ENCODE data around the gene CENPU. TPM values are rescaled to one million over a fixed set of nuclear protein-coding genes. Genes with fewer than 3 reads are reported as not detected.

Gene CENPU
- total RNA-seq, 5 donors from 2014 or later (not counting 1 experiment from before 2014, with no cell fraction given) = 1.5 to 7.8 (median 3.0) TPM

- Mint-ChIP-seq H3K4me1 (peaks cover 19 to 30% (median 25%) of the 10 kb centered on the region in 3 donors), H3K9me3 (no peaks in the 10 kb centered on the region), H3K4me3 (no peak overlapping the region), H3K27me3 (no peaks in the 10 kb centered on the region), H3K36me3 (peaks cover 51% of the 10 kb centered on the region), H3K27ac (no peak overlapping the region)
- ChIA-PET POLR2A (no interaction called here), CTCF (interaction anchor here in 1 of 2 donors (0.6 kb wide), 1 partner anchor 165 kb away, joined by 4 read pairs; no protein-coding TSS in a partner anchor)
- no peak for DNase-seq
- Histone ChIP-seq H3K27ac (ENCODE audit: low read length) (no peak overlapping the region), H3K4me3 (ENCODE audit: control insufficient read depth in 1 of 2, extremely low read depth in 1 of 2, low read length in 1 of 2) (no peak overlapping the region), H3K27me3 (replicated peaks in 1 of 2; ENCODE audit: control insufficient read depth in 2 of 2, extremely low read depth in 1 of 2, insufficient read depth in 2 of 2, low read length in 1 of 2) (no peaks in the 10 kb centered on the region), H3K9me3 (no peaks in the 10 kb centered on the region), H3K4me1 (ENCODE audit: control insufficient read depth in 1 of 2, extremely low read depth in 1 of 2, insufficient read depth in 2 of 2, low read length in 2 of 2) (peaks cover 7 to 18% of the 10 kb centered on the region in 2 experiments), H3K36me3 (ENCODE audit: control insufficient read depth in 2 of 2, extremely low read depth in 1 of 2, insufficient read depth in 1 of 2, low read length in 1 of 2) (peaks cover 4 to 23% of the 10 kb centered on the region in 2 donors)
- no peak for ATAC-seq (replicated peaks in 1 of 4)
- 94% methylated on average over 4 of the region's 9 CpGs for WGBS (ENCODE audit: insufficient coverage)
Observed at GRCh38 chr4:184671101-184671500, 62.8 kb downstream of the CENPU start.

- DNase-seq (no peak), ATAC-seq (replicated peaks in 1 of 4) (no peak)
- peak overlapping the region; percentile 77 to 81 for H3K27ac Mint-ChIP-seq
- ChIA-PET CTCF (no interaction called here), POLR2A (no interaction called here)
- H3K4me1 Mint-ChIP-seq = peaks cover 19 to 30% (median 25%) of the 10 kb centered on the region in 3 donors
- Histone ChIP-seq H3K36me3 (ENCODE audit: control insufficient read depth in 2 of 2, extremely low read depth in 1 of 2, insufficient read depth in 1 of 2, low read length in 1 of 2) (peaks cover 4 to 26% of the 10 kb centered on the region in 2 donors), H3K9me3 (no peaks in the 10 kb centered on the region), H3K27me3 (replicated peaks in 1 of 2; ENCODE audit: control insufficient read depth in 2 of 2, extremely low read depth in 1 of 2, insufficient read depth in 2 of 2, low read length in 1 of 2) (no peaks in the 10 kb centered on the region), H3K27ac (ENCODE audit: low read length) (peak overlapping the region; percentile 66), H3K4me1 (ENCODE audit: control insufficient read depth in 1 of 2, extremely low read depth in 1 of 2, insufficient read depth in 2 of 2, low read length in 2 of 2) (peaks cover 7 to 18% of the 10 kb centered on the region in 2 experiments), H3K4me3 (ENCODE audit: control insufficient read depth in 1 of 2, extremely low read depth in 1 of 2, low read length in 1 of 2) (no peak overlapping the region)
- 98% methylated on average over 7 of the region's 7 CpGs for WGBS (ENCODE audit: insufficient coverage)
- H3K4me3 Mint-ChIP-seq = no peak overlapping the region
- H3K27me3 Mint-ChIP-seq = no peaks in the 10 kb centered on the region
- H3K36me3 Mint-ChIP-seq = peaks cover 50% of the 10 kb centered on the region
- H3K9me3 Mint-ChIP-seq = no peaks in the 10 kb centered on the region
Observed at GRCh38 chr4:184669251-184669650, 64.6 kb downstream of the CENPU start.

GRCh38 chr4:184668511-184669114 is 65.3 kb downstream of the CENPU start:
- Mint-ChIP-seq H3K4me1 (peaks cover 19 to 30% (median 25%) of the 10 kb centered on the region in 3 donors), H3K4me3 (peak overlapping the region in 1 of 3 donors; percentile 21), H3K27me3 (no peaks in the 10 kb centered on the region), H3K36me3 (peaks cover 44% of the 10 kb centered on the region), H3K9me3 (no peaks in the 10 kb centered on the region), H3K27ac (peak overlapping the region; percentile 83 to 87)
- Histone ChIP-seq H3K27ac (ENCODE audit: low read length) (peak overlapping the region; percentile 66), H3K4me1 (ENCODE audit: control insufficient read depth in 1 of 2, extremely low read depth in 1 of 2, insufficient read depth in 2 of 2, low read length in 2 of 2) (peaks cover 7 to 18% of the 10 kb centered on the region in 2 experiments), H3K36me3 (ENCODE audit: control insufficient read depth in 2 of 2, extremely low read depth in 1 of 2, insufficient read depth in 1 of 2, low read length in 1 of 2) (peaks cover 4 to 25% of the 10 kb centered on the region in 2 donors), H3K9me3 (no peaks in the 10 kb centered on the region), H3K27me3 (replicated peaks in 1 of 2; ENCODE audit: control insufficient read depth in 2 of 2, extremely low read depth in 1 of 2, insufficient read depth in 2 of 2, low read length in 1 of 2) (no peaks in the 10 kb centered on the region), H3K4me3 (ENCODE audit: control insufficient read depth in 1 of 2, extremely low read depth in 1 of 2, low read length in 1 of 2) (no peak overlapping the region)
- 100% methylated on average over 2 of the region's 9 CpGs for WGBS (ENCODE audit: insufficient coverage)
- DNase-seq (peak in 3 of 35 experiments; percentile 7 to 44 (median 11)), ATAC-seq (replicated peaks in 1 of 4) (peak; percentile 48 to 78 (median 68))
- ChIA-PET CTCF (interaction anchor here in 1 of 2 donors (0.8 kb wide), 1 partner anchor 19 kb away, joined by 4 read pairs; the partner anchor contains the start of genes CASP3 and PRIMPOL), POLR2A (interaction anchor here in 1 of 2 donors (1.0 kb wide), 1 partner anchor 19 kb away, joined by 7 read pairs; the partner anchor contains the start of genes CASP3 and PRIMPOL)

GRCh38 chr4:184668096-184668495 is 65.8 kb downstream of the CENPU start:
- ChIA-PET POLR2A (interaction anchor here in 1 of 2 donors (1.0 kb wide), 1 partner anchor 19 kb away, joined by 7 read pairs; the partner anchor contains the start of genes CASP3 and PRIMPOL), CTCF (interaction anchor here in 1 of 2 donors (0.8 kb wide), 1 partner anchor 19 kb away, joined by 4 read pairs; the partner anchor contains the start of genes CASP3 and PRIMPOL)
- Mint-ChIP-seq H3K27me3 (no peaks in the 10 kb centered on the region), H3K27ac (peak overlapping the region; percentile 83 to 87), H3K36me3 (peaks cover 43% of the 10 kb centered on the region), H3K9me3 (no peaks in the 10 kb centered on the region), H3K4me1 (peaks cover 19 to 30% (median 25%) of the 10 kb centered on the region in 3 donors), H3K4me3 (peak overlapping the region in 1 of 3 donors; percentile 21)
- H3K4me3 ChIP-seq (ENCODE audit: control insufficient read depth in 1 of 2, extremely low read depth in 1 of 2, low read length in 1 of 2) = no peak overlapping the region
- H3K4me1 ChIP-seq (ENCODE audit: control insufficient read depth in 1 of 2, extremely low read depth in 1 of 2, insufficient read depth in 2 of 2, low read length in 2 of 2) = peaks cover 7 to 18% of the 10 kb centered on the region in 2 experiments
- H3K9me3 ChIP-seq = no peaks in the 10 kb centered on the region
- peaks cover 4 to 24% of the 10 kb centered on the region in 2 donors for H3K36me3 ChIP-seq (ENCODE audit: control insufficient read depth in 2 of 2, extremely low read depth in 1 of 2, insufficient read depth in 1 of 2, low read length in 1 of 2)
- no peaks in the 10 kb centered on the region for H3K27me3 ChIP-seq (replicated peaks in 1 of 2; ENCODE audit: control insufficient read depth in 2 of 2, extremely low read depth in 1 of 2, insufficient read depth in 2 of 2, low read length in 1 of 2)
- 89% methylated on average over 8 of the region's 9 CpGs for WGBS (ENCODE audit: insufficient coverage)
- ATAC-seq (replicated peaks in 1 of 4) (peak in 2 of 4 experiments; percentile 29 to 45), DNase-seq (no peak)
- peak overlapping the region; percentile 66 for H3K27ac ChIP-seq (ENCODE audit: low read length)

GRCh38 chr4:184666670-184667069 is 67.2 kb downstream of the CENPU start:
- Mint-ChIP-seq H3K4me3 (no peak overlapping the region), H3K27me3 (no peaks in the 10 kb centered on the region), H3K9me3 (no peaks in the 10 kb centered on the region), H3K36me3 (peaks cover 32% of the 10 kb centered on the region), H3K27ac (no peak overlapping the region), H3K4me1 (peaks cover 19 to 30% (median 25%) of the 10 kb centered on the region in 3 donors)
- POLR2A ChIA-PET = interaction anchor here (0.6 to 1.0 kb wide), 2 partner anchors 17 to 181 kb away, joined by 3 to 4 read pairs; partner anchors contain the start of genes CASP3 (in 1 of the 2) and PRIMPOL (in 1 of the 2)
- H3K4me3 ChIP-seq (ENCODE audit: control insufficient read depth in 1 of 2, extremely low read depth in 1 of 2, low read length in 1 of 2) = no peak overlapping the region
- 81% methylated on average over 5 of the region's 6 CpGs for WGBS (ENCODE audit: insufficient coverage)
- no peaks in the 10 kb centered on the region for H3K27me3 ChIP-seq (replicated peaks in 1 of 2; ENCODE audit: control insufficient read depth in 2 of 2, extremely low read depth in 1 of 2, insufficient read depth in 2 of 2, low read length in 1 of 2)
- peaks cover 7 to 18% of the 10 kb centered on the region in 2 experiments for H3K4me1 ChIP-seq (ENCODE audit: control insufficient read depth in 1 of 2, extremely low read depth in 1 of 2, insufficient read depth in 2 of 2, low read length in 2 of 2)
- DNase-seq = no peak
- no peaks in the 10 kb centered on the region for H3K9me3 ChIP-seq
- H3K36me3 ChIP-seq (ENCODE audit: control insufficient read depth in 2 of 2, extremely low read depth in 1 of 2, insufficient read depth in 1 of 2, low read length in 1 of 2) = peaks cover 0 to 18% of the 10 kb centered on the region in 2 donors
- CTCF ChIA-PET = no interaction called here
- no peak for ATAC-seq (replicated peaks in 1 of 4)
- no peak overlapping the region for H3K27ac ChIP-seq (ENCODE audit: low read length)

GRCh38 chr4:184664445-184665210 is 69.3 kb downstream of the CENPU start:
- H3K27me3 Mint-ChIP-seq = no peaks in the 10 kb centered on the region
- Histone ChIP-seq H3K4me3 (ENCODE audit: control insufficient read depth in 1 of 2, extremely low read depth in 1 of 2, low read length in 1 of 2) (no peak overlapping the region), H3K9me3 (no peaks in the 10 kb centered on the region), H3K4me1 (ENCODE audit: control insufficient read depth in 1 of 2, extremely low read depth in 1 of 2, insufficient read depth in 2 of 2, low read length in 2 of 2) (peaks cover 7 to 18% of the 10 kb centered on the region in 2 experiments), H3K27me3 (replicated peaks in 1 of 2; ENCODE audit: control insufficient read depth in 2 of 2, extremely low read depth in 1 of 2, insufficient read depth in 2 of 2, low read length in 1 of 2) (no peaks in the 10 kb centered on the region), H3K27ac (ENCODE audit: low read length) (no peak overlapping the region), H3K36me3 (ENCODE audit: control insufficient read depth in 2 of 2, extremely low read depth in 1 of 2, insufficient read depth in 1 of 2, low read length in 1 of 2) (peaks cover 0 to 21% of the 10 kb centered on the region in 2 donors)
- peaks cover 19 to 24% (median 19%) of the 10 kb centered on the region in 3 donors for H3K4me1 Mint-ChIP-seq
- H3K9me3 Mint-ChIP-seq = no peaks in the 10 kb centered on the region
- no peak overlapping the region for H3K27ac Mint-ChIP-seq
- ChIA-PET CTCF (no interaction called here), POLR2A (interaction anchor here in 1 of 2 donors (0.5 kb wide), 1 partner anchor 15 kb away, joined by 8 read pairs; the partner anchor contains the start of genes CASP3 and PRIMPOL)
- ATAC-seq (replicated peaks in 1 of 4) (peak in 1 of 4 experiments; percentile 44), DNase-seq (no peak)
- H3K36me3 Mint-ChIP-seq = peaks cover 34% of the 10 kb centered on the region
- whole genome bisulfite sequencing (ENCODE audit: insufficient coverage) = 80% methylated on average over 1 of the region's 6 CpGs
- H3K4me3 Mint-ChIP-seq = no peak overlapping the region

Measured in T-cell (primary cell).